HL-60 (cell line): ENCODE data around the gene CENPX.

Experiments
- DNase-seq, 2 experiments: peaks; one replicate each; pipeline ENCODE4 v3.0.0-alpha.2; 2010 to 2020; ENCODE audit warnings: low read depth in 1 of 2, low spot score in 1 of 2
- H3K27ac ChIP-seq: fragments of 250-450 bp; sonication (Bioruptor Pico); replicated peaks from 2 replicates; pipeline ENCODE4 v1.5.1; 2020; ENCODE audit warnings: mild to moderate bottlenecking, moderate library complexity
- H3K27me3 ChIP-seq: fragments of 250-450 bp; sonication (Bioruptor Pico); 2 replicates; pipeline ENCODE4 v1.5.1; 2021; ENCODE audit warnings: mild to moderate bottlenecking, moderate library complexity; ENCODE audit not compliant: insufficient read depth, poor library complexity, severe bottlenecking
- H3K4me3 ChIP-seq: replicated peaks from 2 replicates; pipeline ENCODE4 v1.5.1; 2011; ENCODE audit warnings: mild to moderate bottlenecking, control low read depth, low read length; ENCODE audit not compliant: insufficient read depth
- CTCF ChIP-seq: IDR thresholded peaks from one replicate; pipeline ENCODE4 v1.5.1; 2011; ENCODE audit warnings: low read length, control low read depth, inconsistent platforms; ENCODE audit not compliant: insufficient read depth
- GABPA ChIP-seq: IDR thresholded peaks from 2 replicates; pipeline ENCODE4 v1.6.1; 2012; ENCODE audit warnings: low read depth
- POLR2AphosphoS5 ChIP-seq: IDR thresholded peaks from 2 replicates; pipeline ENCODE4 v1.6.1; 2012; ENCODE audit warnings: low read depth
- REST ChIP-seq: IDR thresholded peaks from 2 replicates; pipeline ENCODE4 v1.6.1; 2012; ENCODE audit warnings: low read depth; ENCODE audit not compliant: insufficient replicate concordance
- SPI1 ChIP-seq: IDR thresholded peaks from 2 replicates; pipeline ENCODE4 v1.6.1; 2012; ENCODE audit warnings: low read depth, mild to moderate bottlenecking, borderline replicate concordance

CENPX gene

GRCh38 chr17:82058230-82058854 lies 35.7 kb upstream of the CENPX start:
- Histone ChIP-seq H3K27ac (no peak overlapping the region), H3K4me3 (no peak overlapping the region), H3K27me3 (no peaks in the 10 kb centered on the region)
- DNase-seq, result no peak
- TF ChIP-seq REST (no peak), GABPA (no peak), SPI1 (no peak), POLR2AphosphoS5 (no peak), CTCF (no peak)

DNA sequence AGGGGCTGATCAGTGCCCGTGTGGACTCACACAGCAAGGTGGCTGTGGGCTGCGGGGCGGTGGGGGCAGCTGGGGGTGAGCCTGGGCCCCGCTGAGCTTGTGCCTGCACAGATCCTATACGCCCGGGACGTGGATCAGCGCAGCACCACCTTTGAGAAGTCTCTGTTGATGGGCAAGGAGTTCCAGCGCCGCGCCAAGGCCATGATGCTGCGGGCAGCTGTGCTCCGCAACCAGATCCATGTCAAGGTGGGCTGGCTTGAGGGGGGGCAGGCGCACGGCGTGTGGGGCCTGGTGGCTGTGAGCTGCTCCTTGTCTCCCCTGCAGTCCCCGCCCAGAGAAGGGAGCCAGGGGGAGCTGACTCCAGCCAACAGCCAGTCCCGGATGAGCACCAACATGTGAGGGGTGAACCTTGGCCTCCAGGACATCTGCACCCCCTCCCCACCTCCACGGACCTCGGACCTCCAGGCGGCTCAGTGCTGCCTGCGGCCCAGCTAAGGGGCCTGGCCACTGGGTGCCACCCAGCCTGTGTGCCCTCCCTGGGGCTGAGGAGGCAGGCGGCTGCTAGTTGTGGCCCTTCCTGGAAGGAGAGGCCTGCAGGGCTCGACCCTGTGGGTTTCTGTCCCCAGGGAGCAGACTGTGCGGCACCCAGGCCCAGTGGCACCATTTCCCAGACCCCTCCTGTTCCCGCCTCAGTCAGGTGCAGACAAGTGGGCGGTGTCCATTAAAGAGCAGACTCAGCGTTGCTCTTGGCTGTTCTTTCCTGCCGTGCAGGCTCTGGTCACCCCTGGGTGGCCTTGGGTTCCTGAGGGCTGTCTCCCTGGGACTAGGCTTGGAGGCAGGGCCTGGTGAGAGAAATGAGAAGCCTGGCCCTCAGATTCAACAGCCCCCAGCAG lies 34.3 kb upstream of the CENPX start:
- TF ChIP-seq POLR2AphosphoS5, result peak; percentile 57
- no peak for TF ChIP-seq GABPA
- DNase-seq, result no peak
- H3K27me3 ChIP-seq, result no peaks in the 10 kb centered on the region
- no peak overlapping the region for H3K4me3 ChIP-seq
- H3K27ac ChIP-seq, result no peak overlapping the region

GRCh38 chr17:82055965-82056728 lies 33.5 kb upstream of the CENPX start:
- peak; percentile 6; the same call in 1 of the 2 replicates for TF ChIP-seq POLR2AphosphoS5
- no peak for TF ChIP-seq REST
- no peak overlapping the region for H3K27ac ChIP-seq
- no peak overlapping the region for H3K4me3 ChIP-seq
- no peaks in the 10 kb centered on the region for H3K27me3 ChIP-seq
- no peak for DNase-seq

GRCh38 chr17:82055023-82055964 lies 32.6 kb upstream of the CENPX start:
- H3K4me3 ChIP-seq, result no peak overlapping the region
- H3K27me3 ChIP-seq, result no peaks in the 10 kb centered on the region
- no peak for DNase-seq
- H3K27ac ChIP-seq, result no peak overlapping the region
- TF ChIP-seq POLR2AphosphoS5, result 0 out of 2 replicates have a peak, but pooled peaks have one; percentile 13
- TF ChIP-seq CTCF, result no peak
